HCT116 (cell line): ENCODE measurements around the gene MYH1. TPM values are rescaled to one million over a fixed set of nuclear protein-coding genes. Genes with fewer than 3 reads are reported as not detected.

Source experiments
- ATAC-seq: fragments of 200-7000 bp; cut with Tn5 transposase; 2 replicates; pipeline ENCODE4 v1.9.1; 2020; ENCODE audit warnings: mild to moderate bottlenecking, moderate library complexity
- BruUV-seq: library from RNA; stranded (reverse); fragments of 400-500 nt; replicated peaks from 2 replicates; lab custom pipeline; 2021; lab: Mats Ljungman, UMichigan
- CTCF ChIA-PET: fragments of 300-600 bp; sonication (Branson Sonifier 250); formaldehyde crosslinking; loops from one replicate; lab custom pipeline; 2021; ENCODE audit warnings: antibody characterized with exemption; lab: Charles Lee
- POLR2A ChIA-PET: fragments of 300-600, 350-600 bp; sonication (Branson Sonifier 250); formaldehyde crosslinking; loops from one replicate; lab custom pipeline; 2021; ENCODE audit warnings: antibody characterized with exemption; lab: Charles Lee
- RAD21 ChIA-PET, 2 experiments: fragments of 300-600 bp; sonication (Branson Sonifier 250); formaldehyde crosslinking; loops; one replicate each; lab custom pipeline; 2023; ENCODE audit warnings: low total read pairs in 2 of 2; ENCODE audit not compliant: uncharacterized antibody in 2 of 2, unreplicated experiment in 2 of 2, low non-redundant PET in 1 of 2; lab: Charles Lee
- DNase-seq: peaks from one replicate; pipeline ENCODE4 v3.0.0-alpha.2; 2010; ENCODE audit warnings: low read depth, low spot score
- H2AFZ ChIP-seq: fragments of 200-600 bp; shearing (Covaris generic), sonication (generic); 2 replicates; pipeline ENCODE4 v1.6.1; 2017; ENCODE audit warnings: low read depth, mixed run types, mixed read lengths, antibody characterized with exemption, low read length; ENCODE audit not compliant: poor library complexity, severe bottlenecking
- H3K27ac ChIP-seq: 2 replicates; pipeline ENCODE4 v1.5.1; 2012; ENCODE audit warnings: low read depth, low read length
- H3K27me3 ChIP-seq: fragments of 200-600 bp; sonication (generic); 2 replicates; pipeline ENCODE4 v1.6.1; 2016; ENCODE audit warnings: mixed run types, low read length, mixed read lengths; ENCODE audit not compliant: insufficient read depth
- H3K36me3 ChIP-seq, 2 experiments: fragments of 200-500 bp in 1 of 2; fragments of 200-600 bp in 1 of 2; sonication (Bioruptor generic) in 1 of 2; sonication (generic) in 1 of 2; 2 replicates each; pipeline versions ENCODE4 v1.5.1 to v1.6.1; 2014 to 2016; ENCODE audit warnings: low read length in 2 of 2, inconsistent platforms in 1 of 2, mixed read lengths in 1 of 2, mixed run types in 1 of 2; ENCODE audit not compliant: insufficient read depth in 2 of 2, control insufficient read depth in 1 of 2
- H3K4me1 ChIP-seq, 2 experiments: fragments of 200-600 bp in 1 of 2; sonication (generic) in 1 of 2; 2 replicates each; pipeline versions ENCODE4 v1.5.1 to v1.6.1; 2012 to 2017; ENCODE audit warnings: low read length in 2 of 2, inconsistent platforms in 1 of 2, mild to moderate bottlenecking in 1 of 2, mixed read lengths in 1 of 2, mixed run types in 1 of 2, moderate library complexity in 1 of 2; ENCODE audit not compliant: insufficient read depth in 2 of 2, control insufficient read depth in 1 of 2
- H3K4me2 ChIP-seq: fragments of 200-600 bp; sonication (generic); 2 replicates; pipeline ENCODE4 v1.6.1; 2017; ENCODE audit warnings: mixed run types, low read length, mixed read lengths
- H3K4me3 ChIP-seq, 2 experiments: fragments of 200-600 bp in 1 of 2; sonication (generic) in 1 of 2; replicated peaks in 1 of 2; 2 replicates each; pipeline ENCODE4 v1.5.1; 2011 to 2016; ENCODE audit warnings: low read length in 2 of 2, control low read depth in 1 of 2, low read depth in 1 of 2, mild to moderate bottlenecking in 1 of 2, mixed read lengths in 1 of 2, mixed run types in 1 of 2
- H3K79me2 ChIP-seq: fragments of 200-600 bp; sonication (generic); 2 replicates; pipeline ENCODE4 v1.6.1; 2017; ENCODE audit warnings: mild to moderate bottlenecking, mixed run types, low read length, moderate library complexity, mixed read lengths; ENCODE audit not compliant: insufficient read depth
- H3K9ac ChIP-seq: fragments of 200-600 bp; sonication (generic); 2 replicates; pipeline ENCODE4 v1.6.1; 2016; ENCODE audit warnings: low read length, mixed read lengths
- H3K9me2 ChIP-seq: fragments of 200-600 bp; sonication (generic), shearing (Covaris generic); 2 replicates; pipeline ENCODE4 v1.6.1; 2017; ENCODE audit warnings: mixed run types, mild to moderate bottlenecking, moderate library complexity; ENCODE audit not compliant: insufficient read depth
- H3K9me3 ChIP-seq, 2 experiments: fragments of 200-500 bp in 1 of 2; fragments of 200-600 bp in 1 of 2; sonication (Bioruptor generic) in 1 of 2; sonication (generic) in 1 of 2; 2 replicates each; pipeline ENCODE4 v1.6.1; 2014 to 2017; ENCODE audit warnings: low read length in 2 of 2, mixed read lengths in 2 of 2, inconsistent platforms in 1 of 2, low read depth in 1 of 2, mild to moderate bottlenecking in 1 of 2, mixed run types in 1 of 2, moderate library complexity in 1 of 2; ENCODE audit not compliant: control insufficient read depth in 1 of 2, insufficient read depth in 1 of 2
- H4K20me1 ChIP-seq: fragments of 200-600 bp; sonication (generic), shearing (Covaris generic); 2 replicates; pipeline ENCODE4 v1.6.1; 2017; ENCODE audit warnings: mixed run types, mild to moderate bottlenecking, moderate library complexity; ENCODE audit not compliant: insufficient read depth
- CBX3 ChIP-seq: IDR thresholded peaks from 2 replicates; pipeline ENCODE4 v1.6.1; 2012; ENCODE audit warnings: low read depth
- CEBPB ChIP-seq: IDR thresholded peaks from 2 replicates; pipeline ENCODE4 v1.6.1; 2012; ENCODE audit warnings: low read depth
- CTCF ChIP-seq, 3 experiments: fragments of 200-600 bp in 1 of 3; sonication (generic) in 1 of 3; IDR thresholded peaks in 2 of 3; conservative IDR thresholded peaks in 1 of 3; 2 replicates each; pipeline ENCODE4 v1.5.1; 2012 to 2017; ENCODE audit warnings: low read depth in 2 of 3, low read length in 2 of 3, antibody characterized with exemption in 1 of 3, borderline replicate concordance in 1 of 3, control low read depth in 1 of 3, mild to moderate bottlenecking in 1 of 3, mixed read lengths in 1 of 3, mixed run types in 1 of 3, moderate library complexity in 1 of 3; ENCODE audit not compliant: insufficient read depth in 1 of 3
- EGR1 ChIP-seq: IDR thresholded peaks from 2 replicates; pipeline ENCODE4 v1.6.1; 2012; ENCODE audit warnings: low read depth
- EZH2 ChIP-seq: fragments of 200-600 bp; sonication (generic); IDR thresholded peaks from 2 replicates; pipeline ENCODE4 v1.6.1; 2017; ENCODE audit warnings: antibody characterized with exemption, mixed run types
- EZH2phosphoT487 ChIP-seq: fragments of 200-600 bp; IDR thresholded peaks from 2 replicates; pipeline ENCODE4 v1.6.1; 2018; ENCODE audit warnings: antibody characterized with exemption, borderline replicate concordance
- RAD21 ChIP-seq: IDR thresholded peaks from 2 replicates; pipeline ENCODE4 v1.6.1; 2012; ENCODE audit warnings: low read depth, mild to moderate bottlenecking
- REST ChIP-seq: IDR thresholded peaks from 2 replicates; pipeline ENCODE4 v1.6.1; 2012; ENCODE audit warnings: low read depth
- SIN3A ChIP-seq: IDR thresholded peaks from 2 replicates; pipeline ENCODE4 v1.6.1; 2012; ENCODE audit warnings: low read depth
- TCF7L2 ChIP-seq: IDR thresholded peaks from 2 replicates; pipeline ENCODE4 v1.7.0; 2011; ENCODE audit warnings: borderline replicate concordance, inconsistent platforms; ENCODE audit not compliant: insufficient read depth, insufficient read length; ENCODE audit errors: extremely low read depth
- YY1 ChIP-seq: IDR thresholded peaks from 2 replicates; pipeline ENCODE4 v1.6.1; 2011; ENCODE audit warnings: low read length, low read depth, moderate library complexity, mild to moderate bottlenecking; ENCODE audit not compliant: insufficient replicate concordance; ENCODE audit errors: extremely low read depth
- ZFX ChIP-seq: fragments of 450-650 bp; IDR thresholded peaks from 2 replicates; pipeline ENCODE4 v1.6.1; 2017
- intact Hi-C: fragments of 100-400 bp; cut with micrococcal nuclease; formaldehyde crosslinking; loops from 2 replicates; pipeline ENCODE4 v1.10.0; 2022
- total RNA-seq: library from RNA; stranded (reverse); gene quantifications from one replicate; pipeline ENCODE4 v1.2.1, GENCODE V29; 2021; ENCODE audit not compliant: unreplicated experiment

Gene MYH1
- total RNA-seq, 1 experiment from 2014 or later, result not detected

- DNase-seq (no peak), ATAC-seq (no peak)
- Histone ChIP-seq H3K4me2 (no peak overlapping the region), H4K20me1 (no peaks in the 10 kb centered on the region), H3K36me3 (no peaks in the 10 kb centered on the region), H3K9me2 (no peaks in the 10 kb centered on the region), H3K9ac (no peak overlapping the region), H3K27me3 (peaks cover 4% of the 10 kb centered on the region), H3K4me1 (no peaks in the 10 kb centered on the region), H3K4me3 (no peak overlapping the region), H3K27ac (no peak overlapping the region), H3K79me2 (no peaks in the 10 kb centered on the region), H2AFZ (no peak overlapping the region)
- RAD21 ChIA-PET, result no interaction called here
- POLR2A ChIA-PET, result no interaction called here
- intact Hi-C loops, result loop anchor here (5.0 kb wide), 1 partner anchor 40 kb away; no protein-coding TSS in a partner anchor
- no peak for TF ChIP-seq CTCF (IDR thresholded peaks at IDR 0.05 in 2 of 3, conservative IDR thresholded peaks at IDR 0.05 in 1 of 3; ENCODE audit: borderline replicate concordance in 1 of 3, insufficient read depth in 1 of 3, low read depth in 2 of 3, low read length in 2 of 3)
- no peak for TF ChIP-seq CEBPB
- no peak for TF ChIP-seq EZH2phosphoT487
- no peak for TF ChIP-seq TCF7L2
- no peak for TF ChIP-seq EZH2
- TF ChIP-seq SIN3A, result no peak
- no peak for TF ChIP-seq REST
- no peak for TF ChIP-seq ZFX
- TF ChIP-seq EGR1, result no peak
- TF ChIP-seq CBX3, result no peak
- no peak for TF ChIP-seq RAD21
- no peak for TF ChIP-seq YY1
- TF ChIP-seq, all 23 proteins: peak for 0
- BruUV-seq, result no TSS peak
- CTCF ChIA-PET, result no interaction called here
- H3K9me3 ChIP-seq, result no peaks in the 10 kb centered on the region
Measured at GRCh38 chr17:10527419-10527818, 9.1 kb upstream of the MYH1 start.
